ENCODE data around the gene DDX41.
A peak's percentile ranks its signal among the peaks of the same experiment; 100 is the strongest.

Gene DDX41

GRCh38 chr5:177499842-177500241 is 16.9 kb downstream of the DDX41 start:
- Histone ChIP-seq H3K79me2 (ENCODE audit: control insufficient read depth, insufficient read depth, low read length) (peaks cover 2% of the 10 kb centered on the region), H2BK5ac (ENCODE audit: low read length) (no peak overlapping the region), H3K4ac (ENCODE audit: low read depth, low read length) (no peak overlapping the region), H3K18ac (ENCODE audit: low read length) (no peak overlapping the region), H3K23ac (ENCODE audit: low read length) (no peak overlapping the region), H3K27ac (ENCODE audit: low read depth, low read length) (no peak overlapping the region), H4K8ac (ENCODE audit: low read depth, low read length) (no peak overlapping the region), H2BK15ac (replicated peaks; ENCODE audit: low read depth) (no peak overlapping the region), H4K5ac (ENCODE audit: low read length) (no peak overlapping the region), H2AK5ac (ENCODE audit: low read length) (no peak overlapping the region), H3K36me3 (ENCODE audit: control insufficient read depth, insufficient read depth, low read length) (no peaks in the 10 kb centered on the region), H3K4me2 (ENCODE audit: low read length) (no peak overlapping the region), H3K9ac (ENCODE audit: low read length) (no peak overlapping the region), H3K79me1 (ENCODE audit: low read length) (peaks cover 1% of the 10 kb centered on the region), H3K27me3 (ENCODE audit: insufficient read depth, low read length, poor library complexity) (no peaks in the 10 kb centered on the region), H3K4me1 (ENCODE audit: control insufficient read depth, low read depth, low read length) (peaks cover 8% of the 10 kb centered on the region), H3K56ac (ENCODE audit: low read length) (no peak overlapping the region), H2BK120ac (ENCODE audit: low read depth, low read length) (no peak overlapping the region), H3K4me3 (ENCODE audit: low read length) (no peak overlapping the region)
- no CpG with 5 or more reads among the region's 6 CpGs for WGBS (ENCODE audit: extremely low coverage, insufficient coverage, low lambda C conversion rate)
- no peak for DNase-seq

- Histone ChIP-seq H3K4me3 (ENCODE audit: low read length) (peak overlapping the region; percentile 18), H4K8ac (ENCODE audit: low read depth, low read length) (no peak overlapping the region), H3K79me1 (ENCODE audit: low read length) (peaks cover 2% of the 10 kb centered on the region), H2BK120ac (ENCODE audit: low read depth, low read length) (no peak overlapping the region), H3K27me3 (ENCODE audit: insufficient read depth, low read length, poor library complexity) (no peaks in the 10 kb centered on the region), H3K18ac (ENCODE audit: low read length) (no peak overlapping the region), H2AK5ac (ENCODE audit: low read length) (no peak overlapping the region), H3K9ac (ENCODE audit: low read length) (peak overlapping the region; percentile 75), H3K27ac (ENCODE audit: low read depth, low read length) (no peak overlapping the region), H3K23ac (ENCODE audit: low read length) (peak overlapping the region; percentile 76), H3K4me2 (ENCODE audit: low read length) (peak overlapping the region; percentile 47), H3K4me1 (ENCODE audit: control insufficient read depth, low read depth, low read length) (peaks cover 11% of the 10 kb centered on the region), H2BK5ac (ENCODE audit: low read length) (no peak overlapping the region), H3K36me3 (ENCODE audit: control insufficient read depth, insufficient read depth, low read length) (no peaks in the 10 kb centered on the region), H2BK15ac (replicated peaks; ENCODE audit: low read depth) (no peak overlapping the region), H3K56ac (ENCODE audit: low read length) (peak overlapping the region; percentile 82), H3K79me2 (ENCODE audit: control insufficient read depth, insufficient read depth, low read length) (peaks cover 2% of the 10 kb centered on the region), H4K5ac (ENCODE audit: low read length) (no peak overlapping the region), H3K4ac (ENCODE audit: low read depth, low read length) (no peak overlapping the region)
- DNase-seq = no peak
- no CpG with 5 or more reads among the region's 48 CpGs for WGBS (ENCODE audit: extremely low coverage, insufficient coverage, low lambda C conversion rate)
Measured at GRCh38 chr5:177498013-177498787, 18.6 kb downstream of the DDX41 start.

GRCh38 chr5:177497292-177498012 is 19.3 kb downstream of the DDX41 start, which contains the start of gene PDLIM7:
PDLIM7 (minus strand) TSS chr5:177497604; CDS start chr5:177496512, 1,092 bp downstream.
- peak within 1 kb of the TSS; percentile 24 for H2BK120ac ChIP-seq (ENCODE audit: low read depth, low read length)
- peak within 1 kb of the TSS; percentile 98 for H2BK5ac ChIP-seq (ENCODE audit: low read length)
- peak within 1 kb of the TSS; percentile 94 for H3K18ac ChIP-seq (ENCODE audit: low read length)
- H3K4me1 ChIP-seq (ENCODE audit: control insufficient read depth, low read depth, low read length) = peaks cover 11% of the 10 kb centered on the region
- H4K8ac ChIP-seq (ENCODE audit: low read depth, low read length) = peak within 1 kb of the TSS; percentile 44
- no peak within 1 kb of the TSS for H4K5ac ChIP-seq (ENCODE audit: low read length)
- H3K4me2 ChIP-seq (ENCODE audit: low read length) = peak within 1 kb of the TSS; percentile 79
- H3K27me3 ChIP-seq (ENCODE audit: insufficient read depth, low read length, poor library complexity) = no peaks in the 10 kb centered on the region
- peak within 1 kb of the TSS; percentile 64 for H2AK5ac ChIP-seq (ENCODE audit: low read length)
- H3K9ac ChIP-seq (ENCODE audit: low read length) = peak within 1 kb of the TSS; percentile 97
- H3K4ac ChIP-seq (ENCODE audit: low read depth, low read length) = peak within 1 kb of the TSS; percentile 85
- peak within 1 kb of the TSS; percentile 63 for H3K4me3 ChIP-seq (ENCODE audit: low read length)
- peak within 1 kb of the TSS; percentile 95 for H3K27ac ChIP-seq (ENCODE audit: low read depth, low read length)
- peaks cover 2% of the 10 kb centered on the region for H3K79me1 ChIP-seq (ENCODE audit: low read length)
- peak; percentile 99 for DNase-seq
- peak within 1 kb of the TSS; percentile 99 for H3K56ac ChIP-seq (ENCODE audit: low read length)
- no peak within 1 kb of the TSS for H2BK15ac ChIP-seq (replicated peaks; ENCODE audit: low read depth)
- WGBS (ENCODE audit: extremely low coverage, insufficient coverage, low lambda C conversion rate) = no CpG with 5 or more reads among the region's 73 CpGs
- peak within 1 kb of the TSS; percentile 76 for H3K23ac ChIP-seq (ENCODE audit: low read length)
- H3K79me2 ChIP-seq (ENCODE audit: control insufficient read depth, insufficient read depth, low read length) = peaks cover 2% of the 10 kb centered on the region
- no peaks in the 10 kb centered on the region for H3K36me3 ChIP-seq (ENCODE audit: control insufficient read depth, insufficient read depth, low read length)

GRCh38 chr5:177496727-177497291 is 20.0 kb downstream of the DDX41 start:
- Histone ChIP-seq H3K27ac (ENCODE audit: low read depth, low read length) (peak overlapping the region; percentile 95), H2BK5ac (ENCODE audit: low read length) (peak overlapping the region; percentile 98), H3K4me2 (ENCODE audit: low read length) (peak overlapping the region; percentile 79), H4K8ac (ENCODE audit: low read depth, low read length) (peak overlapping the region; percentile 44), H3K56ac (ENCODE audit: low read length) (peak overlapping the region; percentile 99), H3K79me1 (ENCODE audit: low read length) (peaks cover 2% of the 10 kb centered on the region), H2BK15ac (replicated peaks; ENCODE audit: low read depth) (no peak overlapping the region), H4K5ac (ENCODE audit: low read length) (no peak overlapping the region), H3K9ac (ENCODE audit: low read length) (peak overlapping the region; percentile 97), H3K18ac (ENCODE audit: low read length) (peak overlapping the region; percentile 94), H2AK5ac (ENCODE audit: low read length) (peak overlapping the region; percentile 64), H3K4me3 (ENCODE audit: low read length) (peak overlapping the region; percentile 63), H3K23ac (ENCODE audit: low read length) (peak overlapping the region; percentile 7), H3K4ac (ENCODE audit: low read depth, low read length) (peak overlapping the region; percentile 85), H3K27me3 (ENCODE audit: insufficient read depth, low read length, poor library complexity) (no peaks in the 10 kb centered on the region), H3K79me2 (ENCODE audit: control insufficient read depth, insufficient read depth, low read length) (peaks cover 2% of the 10 kb centered on the region), H2BK120ac (ENCODE audit: low read depth, low read length) (peak overlapping the region; percentile 24), H3K36me3 (ENCODE audit: control insufficient read depth, insufficient read depth, low read length) (no peaks in the 10 kb centered on the region), H3K4me1 (ENCODE audit: control insufficient read depth, low read depth, low read length) (peaks cover 11% of the 10 kb centered on the region)
- WGBS (ENCODE audit: extremely low coverage, insufficient coverage, low lambda C conversion rate) = no CpG with 5 or more reads among the region's 29 CpGs
- peak; percentile 97 for DNase-seq

- H3K23ac ChIP-seq (ENCODE audit: low read length) = peak overlapping the region; percentile 7
- H3K4me2 ChIP-seq (ENCODE audit: low read length) = peak overlapping the region; percentile 79
- peaks cover 11% of the 10 kb centered on the region for H3K4me1 ChIP-seq (ENCODE audit: control insufficient read depth, low read depth, low read length)
- peak overlapping the region; percentile 56 for H3K4ac ChIP-seq (ENCODE audit: low read depth, low read length)
- peak overlapping the region; percentile 97 for H3K9ac ChIP-seq (ENCODE audit: low read length)
- peaks cover 2% of the 10 kb centered on the region for H3K79me1 ChIP-seq (ENCODE audit: low read length)
- H3K27me3 ChIP-seq (ENCODE audit: insufficient read depth, low read length, poor library complexity) = no peaks in the 10 kb centered on the region
- no peak overlapping the region for H2BK15ac ChIP-seq (replicated peaks; ENCODE audit: low read depth)
- H3K27ac ChIP-seq (ENCODE audit: low read depth, low read length) = peak overlapping the region; percentile 95
- H3K56ac ChIP-seq (ENCODE audit: low read length) = peak overlapping the region; percentile 99
- DNase-seq = peak; percentile 89
- peak overlapping the region; percentile 78 for H3K18ac ChIP-seq (ENCODE audit: low read length)
- peak overlapping the region; percentile 98 for H2BK5ac ChIP-seq (ENCODE audit: low read length)
- H4K8ac ChIP-seq (ENCODE audit: low read depth, low read length) = no peak overlapping the region
- H2BK120ac ChIP-seq (ENCODE audit: low read depth, low read length) = peak overlapping the region; percentile 16
- no CpG with 5 or more reads among the region's 12 CpGs for WGBS (ENCODE audit: extremely low coverage, insufficient coverage, low lambda C conversion rate)
- H2AK5ac ChIP-seq (ENCODE audit: low read length) = peak overlapping the region; percentile 64
- H3K79me2 ChIP-seq (ENCODE audit: control insufficient read depth, insufficient read depth, low read length) = peaks cover 2% of the 10 kb centered on the region
- no peaks in the 10 kb centered on the region for H3K36me3 ChIP-seq (ENCODE audit: control insufficient read depth, insufficient read depth, low read length)
- no peak overlapping the region for H4K5ac ChIP-seq (ENCODE audit: low read length)
- peak overlapping the region; percentile 63 for H3K4me3 ChIP-seq (ENCODE audit: low read length)
Measured at GRCh38 chr5:177496070-177496726, 20.6 kb downstream of the DDX41 start.

Measured in mesendoderm (in vitro differentiated cells).